ENCODE results near the gene CALY. TPM values are rescaled to one million over a fixed set of nuclear protein-coding genes. Genes with fewer than 3 reads are reported as not detected.
"Not testable (repeated sequence)": the region's sequence is repeated elsewhere in the genome, so short reads cannot be mapped to it uniquely, and the experiment has no call there.

CALY gene
- total RNA-seq, result 10 to 100 TPM in 3 of 8 experiments, 1 to 10 TPM in 3, under 1 TPM in 2; 0.31 to 14.9 (median 6.6) TPM

- peaks cover 10 to 14% of the 10 kb centered on the region in 2 donors for H3K4me1 ChIP-seq (replicated peaks in 1 of 2)
- peak within 1 kb of the TSS; percentile 32 to 52 (median 42) for H3K4me3 ChIP-seq
- in situ Hi-C loops (cut with MboI; ENCODE audit: low pct_unique_long_range_greater_than_20kb in 2 of 9, low sequenced_read_pairs in 9 of 9, unreplicated experiment in 9 of 9), result no loop called here
- 4 to 100% (median 30%) methylated on average over 1 to 21 of the region's 63 CpGs; no CpG with 5 or more reads in 6 of the 10 experiments for WGBS, 10 experiments
- ATAC-seq (replicated peaks in 6 of 8), result peak in 6 of 8 experiments; percentile 53 to 69 (median 60)
- peak within 1 kb of the TSS in 1 of 2 donors; percentile 29 for H3K27ac ChIP-seq
Observed at GRCh38 chr10:133336577-133337369, at the start of gene CALY. Gene CALY, minus strand, starts transcription at chr10:133336896. Its CDS starts 7,907 bp downstream, at chr10:133328989.

DNA sequence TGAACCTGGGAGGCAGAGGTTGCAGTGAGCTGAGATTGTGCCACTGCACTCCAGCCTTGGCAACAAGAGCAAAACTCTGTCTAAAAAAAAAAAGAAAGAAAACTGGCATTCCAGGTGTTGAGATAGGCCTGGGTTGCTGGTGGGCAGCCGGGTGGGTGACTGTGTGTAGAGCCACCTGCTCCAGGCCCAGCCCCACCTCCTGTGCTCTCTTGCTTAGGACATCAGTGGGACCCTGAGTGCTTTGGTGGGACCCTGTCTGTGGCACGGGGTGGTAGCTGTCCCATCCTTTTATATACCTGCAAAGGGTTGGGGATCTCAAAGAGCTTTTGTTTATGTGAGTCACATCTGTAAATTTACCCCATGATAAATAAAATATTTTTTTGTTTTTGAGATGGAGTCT is 48.5 kb upstream of the CALY start:
- no peak for ATAC-seq (replicated peaks in 6 of 8)
- in situ Hi-C loops (cut with MboI; ENCODE audit: low pct_unique_long_range_greater_than_20kb in 2 of 9, low sequenced_read_pairs in 9 of 9, unreplicated experiment in 9 of 9), result no loop called here
- no peak overlapping the region for H3K4me3 ChIP-seq
- H3K27ac ChIP-seq, result no peak overlapping the region
- WGBS, 10 experiments, result 80 to 100% (median 88%) methylated on average over 1 to 2 of the region's 2 CpGs; no CpG with 5 or more reads in 6 of the 10 experiments
- no peaks in the 10 kb centered on the region for H3K4me1 ChIP-seq (replicated peaks in 1 of 2)

DNA sequence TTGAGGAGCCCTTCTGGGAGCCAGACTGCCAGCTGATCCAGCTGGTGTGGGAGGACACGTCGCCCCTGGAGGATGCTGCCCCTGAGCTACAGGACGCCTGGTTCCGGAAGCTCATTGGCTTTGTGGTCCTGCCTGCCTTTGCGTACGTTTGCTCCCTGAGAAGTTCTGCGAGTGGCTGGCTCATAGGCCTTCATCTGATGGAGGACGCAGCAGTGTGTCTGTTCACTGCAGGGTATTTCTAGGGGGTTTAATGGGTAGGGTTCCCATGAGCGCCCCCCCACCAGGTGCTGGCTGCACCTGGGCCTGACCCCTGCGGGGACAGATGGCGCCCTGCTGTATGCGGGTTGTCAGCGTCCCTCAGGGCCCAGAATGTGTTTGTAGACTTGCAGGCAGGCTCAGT is 47.4 kb upstream of the CALY start:
- in situ Hi-C loops (cut with MboI; ENCODE audit: low pct_unique_long_range_greater_than_20kb in 2 of 9, low sequenced_read_pairs in 9 of 9, unreplicated experiment in 9 of 9), result no loop called here
- ATAC-seq (replicated peaks in 6 of 8), result no peak
- Histone ChIP-seq H3K27ac (no peak overlapping the region), H3K4me3 (no peak overlapping the region), H3K4me1 (replicated peaks in 1 of 2) (peaks cover 0 to 5% of the 10 kb centered on the region in 2 donors)
- WGBS, 10 experiments, result 83 to 92% (median 85%) methylated on average over 1 to 7 of the region's 13 CpGs; no CpG with 5 or more reads in 5 of the 10 experiments

- in situ Hi-C loops (cut with MboI; ENCODE audit: low pct_unique_long_range_greater_than_20kb in 2 of 9, low sequenced_read_pairs in 9 of 9, unreplicated experiment in 9 of 9), result no loop called here
- H3K4me3 ChIP-seq, result no peak overlapping the region
- peaks cover 0 to 5% of the 10 kb centered on the region in 2 donors for H3K4me1 ChIP-seq (replicated peaks in 1 of 2)
- 50 to 100% (median 97%) methylated on average over 1 to 4 of the region's 4 CpGs for WGBS, 10 experiments
- H3K27ac ChIP-seq, result no peak overlapping the region
- no peak for ATAC-seq (replicated peaks in 6 of 8)
Observed at GRCh38 chr10:133383551-133383950, 46.9 kb upstream of the CALY start.

DNA sequence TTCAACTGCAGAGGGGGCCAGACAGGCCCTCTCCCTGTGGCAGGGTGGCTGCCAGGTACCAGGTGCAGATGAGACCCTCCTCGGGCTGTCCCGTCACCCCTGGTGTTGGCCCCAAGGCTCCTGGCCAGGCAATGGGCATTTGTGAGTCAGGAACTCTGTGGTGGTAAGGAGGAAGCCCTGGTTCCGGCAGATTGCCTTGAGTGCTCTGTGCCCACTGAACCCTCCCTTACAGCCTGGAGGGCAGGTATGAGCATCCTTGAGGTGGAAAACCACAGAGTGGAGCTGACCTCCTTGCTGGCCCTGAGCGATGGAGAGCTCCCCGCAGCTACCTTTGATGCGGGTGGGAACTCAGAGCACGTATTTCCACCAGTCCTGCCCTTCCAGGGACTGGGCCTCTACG is 44.3 kb upstream of the CALY start:
- H3K27ac ChIP-seq, result no peak overlapping the region
- ATAC-seq (replicated peaks in 6 of 8), result no peak
- H3K4me3 ChIP-seq, result no peak overlapping the region
- H3K4me1 ChIP-seq (replicated peaks in 1 of 2), result peaks cover 4 to 10% of the 10 kb centered on the region in 2 donors
- 92 to 100% methylated on average over 2 of the region's 8 CpGs; no CpG with 5 or more reads in 8 of the 10 experiments for WGBS, 10 experiments
- in situ Hi-C loops (cut with MboI; ENCODE audit: low pct_unique_long_range_greater_than_20kb in 2 of 9, low sequenced_read_pairs in 9 of 9, unreplicated experiment in 9 of 9), result no loop called here

GRCh38 chr10:133379801-133380666 is 43.3 kb upstream of the CALY start:
- Histone ChIP-seq H3K4me1 (replicated peaks in 1 of 2) (peaks cover 4 to 10% of the 10 kb centered on the region in 2 donors), H3K27ac (peak overlapping the region in 1 of 2 donors; percentile 79), H3K4me3 (peak overlapping the region; percentile 48 to 93 (median 68))
- in situ Hi-C loops (cut with MboI; ENCODE audit: low pct_unique_long_range_greater_than_20kb in 2 of 9, low sequenced_read_pairs in 9 of 9, unreplicated experiment in 9 of 9), result no loop called here
- 100% methylated on average over 1 of the region's 36 CpGs; no CpG with 5 or more reads in 8 of the 10 experiments for WGBS, 10 experiments
- peak in 1 of 8 experiments; percentile 14 for ATAC-seq (replicated peaks in 6 of 8)

DNA sequence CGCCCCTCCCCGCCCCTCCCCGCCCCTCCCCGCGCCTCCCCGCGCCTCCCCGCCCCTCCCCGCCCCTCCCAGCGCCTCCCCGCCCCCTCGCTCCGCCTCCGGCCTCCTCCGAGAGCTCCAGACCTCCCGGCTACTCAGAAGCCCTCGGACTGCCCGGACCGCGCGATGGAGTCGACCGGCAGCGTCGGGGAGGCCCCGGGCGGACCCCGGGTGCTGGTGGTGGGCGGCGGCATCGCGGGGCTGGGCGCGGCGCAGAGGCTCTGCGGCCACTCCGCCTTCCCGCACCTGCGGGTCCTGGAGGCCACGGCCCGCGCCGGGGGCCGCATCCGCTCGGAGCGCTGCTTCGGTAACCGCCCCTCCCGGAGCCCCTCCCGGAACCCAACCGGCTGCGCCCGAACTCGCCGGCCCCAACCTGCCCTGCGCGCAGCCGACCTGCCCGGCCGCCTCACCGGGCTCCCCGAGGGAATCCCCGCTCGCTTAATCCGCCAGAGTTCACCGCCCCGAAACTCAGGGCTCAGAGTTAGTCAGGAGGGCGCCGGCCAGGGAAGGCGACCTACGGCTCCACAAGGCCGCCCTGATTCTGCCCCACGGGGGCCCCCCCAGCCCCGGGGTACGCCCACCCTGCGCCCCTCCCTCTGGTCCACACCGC is 42.6 kb upstream of the CALY start, which contains the start of gene PAOX:
Gene PAOX (plus strand): TSS at position 111 of the 649 bp plus-strand sequence. CDS start 55 bp downstream, at position 166.
- peak; percentile 37 to 79 (median 73) for ATAC-seq (replicated peaks in 6 of 8)
- Histone ChIP-seq H3K4me3 (peak within 1 kb of the TSS; percentile 48 to 93 (median 68)), H3K4me1 (replicated peaks in 1 of 2) (peaks cover 4 to 10% of the 10 kb centered on the region in 2 donors), H3K27ac (peak within 1 kb of the TSS; percentile 55 to 79)
- 0% methylated on average over 10 of the region's 78 CpGs; no CpG with 5 or more reads in 9 of the 10 experiments for WGBS, 10 experiments
- in situ Hi-C loops (cut with MboI; ENCODE audit: low pct_unique_long_range_greater_than_20kb in 2 of 9, low sequenced_read_pairs in 9 of 9, unreplicated experiment in 9 of 9), result no loop called here

DNA sequence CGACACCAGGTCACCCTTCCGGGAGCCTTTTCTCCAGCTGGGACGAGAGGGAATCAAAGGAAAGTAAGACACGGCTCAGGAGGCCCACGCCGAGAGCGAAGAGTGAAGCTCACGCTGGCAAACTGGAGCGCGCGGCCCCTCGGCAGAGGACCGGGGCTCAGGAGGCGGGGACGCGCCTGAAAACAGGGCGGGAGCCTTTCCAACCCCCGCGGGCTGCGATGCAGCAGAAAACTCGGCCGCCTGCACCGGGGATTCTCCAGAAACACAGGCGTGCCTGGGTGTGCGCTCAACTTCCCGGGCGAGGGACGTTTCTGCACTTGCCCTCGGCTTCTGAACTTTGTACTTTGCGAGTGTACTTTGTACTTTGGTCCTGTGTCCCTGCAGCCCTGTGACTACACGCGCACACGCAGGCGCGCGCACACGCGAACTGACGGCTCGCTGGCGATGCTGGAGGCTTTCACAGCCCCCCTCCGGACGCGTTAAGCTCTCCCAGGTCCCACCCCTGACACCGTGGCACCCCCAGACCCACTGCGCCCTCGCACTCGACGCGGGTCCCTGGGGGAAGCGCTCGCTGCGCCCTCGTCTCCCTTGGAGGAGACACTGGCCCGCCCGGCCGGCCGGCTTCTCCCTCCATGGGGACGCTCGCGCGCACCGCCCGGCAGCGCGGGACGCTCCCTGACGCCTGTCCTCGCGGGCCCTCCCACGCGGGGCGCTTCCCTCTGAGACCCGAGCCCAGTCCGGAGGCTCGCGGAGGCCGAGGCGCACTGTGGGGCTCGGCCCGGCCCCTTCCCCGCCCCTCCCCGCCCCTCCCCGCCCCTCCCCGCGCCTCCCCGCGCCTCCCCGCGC is 41.8 kb upstream of the CALY start:
- H3K4me3 ChIP-seq, result peak overlapping the region; percentile 48 to 93 (median 68)
- in situ Hi-C loops (cut with MboI; ENCODE audit: low pct_unique_long_range_greater_than_20kb in 2 of 9, low sequenced_read_pairs in 9 of 9, unreplicated experiment in 9 of 9), result no loop called here
- peak; percentile 46 to 80 (median 74) for ATAC-seq (replicated peaks in 6 of 8)
- peaks cover 4 to 10% of the 10 kb centered on the region in 2 donors for H3K4me1 ChIP-seq (replicated peaks in 1 of 2)
- H3K27ac ChIP-seq, result peak overlapping the region; percentile 3 to 55
- 0 to 8% (median 0%) methylated on average over 1 to 20 of the region's 90 CpGs; no CpG with 5 or more reads in 7 of the 10 experiments for WGBS, 10 experiments

DNA sequence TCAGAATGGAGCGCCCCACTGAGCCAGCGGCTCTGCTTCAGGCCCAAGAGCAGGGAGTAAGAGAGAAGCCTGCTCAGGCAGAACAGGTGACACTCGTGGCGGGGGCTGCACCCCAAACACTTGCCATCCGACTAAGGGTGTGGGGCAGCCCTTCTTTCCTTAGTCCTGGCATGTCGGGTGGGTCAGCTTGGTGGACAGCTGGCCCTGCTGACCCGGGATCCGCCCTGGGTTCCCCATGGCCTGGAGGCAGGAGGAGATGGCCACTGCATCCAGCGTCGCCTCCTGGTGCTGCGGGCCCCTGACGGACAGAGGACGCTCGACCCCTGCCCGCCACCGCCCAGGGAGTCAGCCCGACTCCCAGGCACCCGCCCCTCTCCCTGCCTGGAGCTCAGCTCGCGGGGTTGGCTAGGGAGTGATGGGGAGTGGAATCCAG is 41.1 kb upstream of the CALY start:
- Histone ChIP-seq H3K4me3 (peak overlapping the region; percentile 48 to 93 (median 68)), H3K4me1 (replicated peaks in 1 of 2) (peaks cover 4 to 10% of the 10 kb centered on the region in 2 donors), H3K27ac (no peak overlapping the region)
- in situ Hi-C loops (cut with MboI; ENCODE audit: low pct_unique_long_range_greater_than_20kb in 2 of 9, low sequenced_read_pairs in 9 of 9, unreplicated experiment in 9 of 9), result no loop called here
- peak in 5 of 8 experiments; percentile 0 to 12 (median 0) for ATAC-seq (replicated peaks in 6 of 8)
- 39 to 87% methylated on average over 4 to 5 of the region's 20 CpGs; no CpG with 5 or more reads in 8 of the 10 experiments for WGBS, 10 experiments

GRCh38 chr10:133377025-133377817 is 40.5 kb upstream of the CALY start:
- peaks cover 7 to 13% of the 10 kb centered on the region in 2 donors for H3K4me1 ChIP-seq (replicated peaks in 1 of 2)
- no peak overlapping the region for H3K4me3 ChIP-seq
- 40 to 100% (median 86%) methylated on average over 1 to 13 of the region's 30 CpGs; no CpG with 5 or more reads in 4 of the 10 experiments for WGBS, 10 experiments

GRCh38 chr10:133376183-133376582 is 39.5 kb upstream of the CALY start:
- in situ Hi-C loops (cut with MboI; ENCODE audit: low pct_unique_long_range_greater_than_20kb in 2 of 9, low sequenced_read_pairs in 9 of 9, unreplicated experiment in 9 of 9); H3K27ac ChIP-seq; ATAC-seq (replicated peaks in 6 of 8); H3K4me3 ChIP-seq: not testable (repeated sequence)
- H3K4me1 ChIP-seq (replicated peaks in 1 of 2), result peaks cover 11 to 15% of the 10 kb centered on the region in 2 donors
- 40 to 91% (median 80%) methylated on average over 1 to 5 of the region's 5 CpGs; no CpG with 5 or more reads in 3 of the 10 experiments for WGBS, 10 experiments

More at GRCh38 chr10:133377025-133377817, 40.5 kb upstream of the CALY start:
- H3K27ac ChIP-seq, result no peak overlapping the region
- in situ Hi-C loops (cut with MboI; ENCODE audit: low pct_unique_long_range_greater_than_20kb in 2 of 9, low sequenced_read_pairs in 9 of 9, unreplicated experiment in 9 of 9), result no loop called here
- ATAC-seq (replicated peaks in 6 of 8), result no peak

Measured in motor neuron (in vitro differentiated cells).